AG20443 (cell line): Measurements from ENCODE around the gene USP43.
"Not testable (repeated sequence)": the region's sequence is repeated elsewhere in the genome, so short reads cannot be mapped to it uniquely, and the experiment has no call there.

Experiments used
- DNase-seq: peaks from one replicate; pipeline ENCODE4 v3.0.0; 2012; ENCODE audit warnings: low spot score, mixed read lengths

The USP43 gene

GRCh38 chr17:9658593-9659211 is 13.4 kb downstream of the USP43 start:
- DNase-seq: peak; percentile 55

DNA sequence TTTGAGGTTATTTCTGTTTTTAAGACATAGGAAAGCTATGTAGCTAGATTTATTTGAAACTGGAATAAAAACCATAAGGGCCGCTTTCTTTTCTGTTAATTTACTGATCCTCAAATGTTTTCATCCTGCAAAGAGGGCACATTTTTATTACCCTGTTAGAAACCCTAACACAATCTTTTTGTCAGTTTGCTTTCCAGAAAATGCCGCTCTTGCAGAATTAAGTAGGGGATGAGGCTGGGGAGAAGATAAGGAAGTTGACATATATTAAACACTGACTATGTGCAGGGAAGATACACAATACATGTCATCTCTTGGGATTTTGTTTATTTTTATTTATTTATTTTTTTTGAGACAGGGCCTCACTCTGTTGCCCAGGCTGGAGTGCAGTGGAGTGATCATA is 15.7 kb downstream of the USP43 start:
- no peak for DNase-seq

- not testable (repeated sequence) for DNase-seq
These were observed 18.2 kb downstream of the USP43 start for GRCh38 chr17:9663511-9663910.

DNA sequence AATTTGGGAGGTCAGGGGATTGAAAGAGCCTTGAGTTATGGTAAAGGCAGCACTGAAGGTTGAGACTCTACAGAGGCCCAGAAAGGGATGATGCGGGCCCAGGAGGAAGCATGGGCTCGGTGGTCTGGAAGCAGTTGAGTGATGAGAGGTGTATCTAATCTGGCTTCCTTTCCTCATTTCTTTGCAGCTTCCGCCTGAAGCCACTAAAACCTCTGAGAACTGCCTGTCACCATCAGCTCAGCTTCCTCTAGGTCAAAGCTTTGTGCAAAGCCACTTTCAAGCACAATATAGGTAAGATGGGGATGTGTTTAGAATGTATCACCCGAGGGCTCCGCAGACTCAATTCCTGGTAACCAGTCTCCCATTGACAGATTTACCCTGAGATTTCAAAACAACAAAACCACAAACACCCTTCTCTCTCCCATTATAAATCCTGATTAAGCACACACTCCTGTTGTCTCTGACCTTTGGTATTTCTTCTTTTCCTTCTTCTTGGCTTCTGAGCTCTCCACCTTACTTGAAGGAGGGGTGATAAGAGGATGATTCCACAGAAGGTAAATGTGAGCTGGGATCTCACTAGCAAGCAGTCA is 21.2 kb downstream of the USP43 start:
- no peak for DNase-seq

DNA sequence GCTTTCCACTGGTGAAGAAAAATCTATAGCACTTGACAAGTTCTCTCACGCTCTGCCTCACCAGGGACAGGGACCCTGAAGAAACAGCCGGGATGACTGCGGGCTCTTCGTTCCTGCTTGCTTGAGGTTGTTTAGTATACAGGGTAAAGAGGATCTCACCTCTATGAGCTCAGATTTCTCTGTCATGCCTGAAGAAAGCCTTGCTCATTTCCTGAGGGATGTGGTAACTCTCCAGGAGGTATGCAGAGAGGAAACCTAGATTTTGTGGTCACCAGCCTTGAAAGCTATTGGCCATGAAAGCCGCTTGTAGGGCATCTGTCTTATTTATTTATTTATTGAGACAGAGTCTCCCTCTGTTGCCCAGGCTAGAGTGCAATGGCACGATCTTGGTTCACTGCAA is 23.2 kb downstream of the USP43 start:
- no peak for DNase-seq

- no peak for DNase-seq
These were observed 24.3 kb downstream of the USP43 start for GRCh38 chr17:9669551-9670008.

GRCh38 chr17:9670596-9670995 is 25.3 kb downstream of the USP43 start:
- no peak for DNase-seq

GRCh38 chr17:9671559-9671958 is 26.2 kb downstream of the USP43 start:
- DNase-seq: no peak

DNA sequence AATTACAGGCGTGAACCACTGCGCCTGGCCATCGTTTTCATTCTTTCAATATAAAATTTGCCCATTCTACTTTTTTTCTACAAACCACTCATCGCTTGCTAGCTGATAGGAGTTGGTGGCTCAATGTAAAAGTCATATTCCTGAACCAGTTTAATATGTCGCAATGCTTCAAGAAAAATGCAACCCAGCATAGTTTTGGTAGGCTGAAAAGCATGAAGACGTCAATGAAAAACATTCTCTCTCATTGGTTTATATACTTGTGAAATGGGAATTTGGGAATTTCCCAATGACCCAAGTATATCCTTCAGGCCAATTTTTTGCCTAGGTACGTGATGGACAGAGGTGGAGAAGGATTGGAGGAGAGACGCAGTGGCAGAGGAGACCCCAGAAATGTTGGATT is 26.9 kb downstream of the USP43 start:
- DNase-seq: no peak

DNA sequence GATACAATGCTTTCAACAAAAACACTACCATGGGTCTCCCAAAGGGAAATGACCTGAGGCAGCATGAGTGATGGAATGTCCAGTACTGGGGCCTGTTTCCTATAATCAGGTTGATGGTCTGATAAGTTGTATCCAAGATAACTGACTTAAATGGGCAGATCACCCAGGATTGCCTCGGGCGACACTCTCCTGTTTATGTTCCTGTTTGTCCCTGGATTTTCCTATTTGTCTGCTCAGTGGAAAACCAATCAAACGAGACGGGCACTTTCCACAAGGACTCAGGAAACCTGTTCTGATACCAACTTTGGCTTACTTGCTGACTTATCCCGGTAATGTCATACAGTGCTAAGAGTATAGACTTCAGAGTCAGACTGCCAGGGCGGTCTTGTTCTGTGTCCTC is 27.4 kb downstream of the USP43 start:
- no peak for DNase-seq

DNA sequence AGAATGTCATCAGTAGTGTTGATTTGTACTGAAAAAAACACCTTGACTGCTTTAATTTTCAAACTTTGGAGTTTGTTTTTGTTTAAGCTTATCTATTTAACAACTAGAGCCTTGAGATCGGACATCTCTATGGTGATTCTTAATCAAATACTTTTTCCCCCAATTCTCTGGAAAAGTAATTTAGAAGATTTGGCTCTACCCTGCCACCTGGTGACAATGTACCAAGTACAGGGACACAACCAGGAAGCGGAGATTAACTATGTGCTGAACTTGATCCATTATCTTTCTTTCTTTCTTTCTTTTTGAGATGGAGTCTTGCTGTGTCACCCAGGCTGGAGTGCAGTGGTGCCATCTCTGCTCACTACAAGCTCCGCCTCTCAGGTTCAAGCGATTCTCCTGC is 30.8 kb downstream of the USP43 start:
- no peak for DNase-seq

DNA sequence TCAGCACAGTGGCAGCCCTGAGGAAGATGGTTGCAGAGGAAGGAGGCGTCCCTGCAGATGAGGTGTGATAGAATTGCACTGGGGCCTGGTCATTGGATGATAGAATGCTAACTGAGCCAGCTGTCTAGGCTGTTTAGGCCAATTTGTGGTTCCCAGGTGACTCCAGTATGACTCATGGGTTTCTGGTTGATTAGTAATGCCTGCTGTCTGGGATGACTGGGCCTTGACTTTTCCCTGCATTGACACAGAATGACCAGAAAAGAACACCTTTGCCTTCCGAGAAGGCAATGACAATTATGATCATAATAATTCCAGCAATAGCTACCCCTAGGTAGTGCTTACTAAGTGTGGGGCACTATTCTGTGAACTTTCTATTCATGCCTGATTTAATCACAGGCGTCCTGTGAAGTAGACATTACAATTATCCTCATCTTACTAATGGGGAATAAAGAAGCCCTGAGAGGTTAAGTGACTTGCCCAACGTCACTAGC is 31.5 kb downstream of the USP43 start:
- DNase-seq: no peak

- DNase-seq: no peak
These were observed 32.1 kb downstream of the USP43 start for GRCh38 chr17:9677411-9677810.

DNA sequence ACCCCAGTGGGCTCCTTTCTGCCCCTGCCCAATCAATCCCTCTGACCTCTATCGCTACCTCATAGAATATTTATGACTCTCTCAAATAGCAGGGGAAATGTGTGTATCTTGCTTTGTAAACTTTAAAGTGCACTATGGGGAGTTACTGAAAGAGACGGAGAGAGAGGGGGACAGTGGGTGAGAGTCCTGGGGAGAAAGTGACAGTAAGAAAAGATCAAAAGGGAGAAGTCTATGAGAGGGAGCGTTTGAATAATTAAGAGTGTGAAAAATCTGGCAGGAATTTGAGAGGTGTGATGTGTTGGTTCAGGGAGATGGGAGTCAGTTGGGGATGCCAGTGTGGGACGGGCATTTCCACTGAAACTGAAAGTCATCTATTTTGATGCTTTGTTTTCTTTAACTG is 32.6 kb downstream of the USP43 start:
- DNase-seq: no peak

DNA sequence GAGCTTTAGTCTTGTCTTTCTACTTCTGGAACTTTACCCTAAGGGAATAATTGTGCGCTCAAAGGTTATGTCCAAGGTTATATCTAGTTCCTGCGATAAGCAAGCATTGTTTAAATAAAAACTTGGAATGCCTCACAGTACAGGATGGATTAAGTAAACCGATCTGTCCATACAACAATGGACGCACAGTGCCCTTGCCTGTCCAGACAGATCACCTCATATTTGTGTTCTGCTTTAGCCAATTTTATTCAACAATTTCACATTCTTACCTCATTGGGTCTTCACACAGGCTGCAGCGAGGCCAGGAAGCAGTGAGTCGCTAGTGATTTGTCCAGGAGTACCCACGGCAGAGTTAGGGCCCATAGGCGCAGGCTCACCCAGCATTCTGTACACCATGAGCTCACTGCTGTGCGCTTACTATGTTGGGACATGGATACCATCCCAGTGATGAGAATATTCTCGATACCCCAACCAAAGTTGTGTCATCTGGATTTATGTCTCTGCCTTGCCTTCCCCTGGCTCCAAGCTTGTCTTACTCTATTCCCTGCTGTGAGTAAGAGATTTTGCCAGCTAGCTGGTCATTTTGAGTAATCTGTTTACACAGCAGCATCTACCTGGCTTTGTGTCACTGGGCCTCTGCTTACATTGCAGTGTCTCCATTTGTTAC is 39.8 kb downstream of the USP43 start:
- no peak for DNase-seq

DNA sequence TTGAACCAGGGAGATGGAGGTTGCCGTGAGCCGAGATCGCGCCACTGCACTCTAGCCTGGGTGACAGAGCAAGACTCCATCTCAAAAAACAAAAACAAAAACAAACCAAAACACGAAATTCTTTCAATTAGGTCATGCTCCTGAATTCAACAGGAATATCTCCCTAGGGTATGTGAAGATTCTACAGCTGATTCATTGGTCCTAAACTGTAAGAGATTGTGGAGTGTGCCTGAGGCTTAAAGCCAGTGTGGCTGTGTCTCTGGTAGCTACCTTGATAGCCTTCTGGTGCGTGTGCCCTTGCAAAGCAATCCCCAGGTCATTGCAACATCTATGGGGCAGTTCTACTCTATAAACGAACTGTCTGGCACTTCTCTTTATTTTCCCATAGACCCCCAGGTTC is 48.4 kb downstream of the USP43 start:
- DNase-seq: no peak

- DNase-seq: no peak
These were observed 51.1 kb downstream of the USP43 start for GRCh38 chr17:9696279-9697044.

DNA sequence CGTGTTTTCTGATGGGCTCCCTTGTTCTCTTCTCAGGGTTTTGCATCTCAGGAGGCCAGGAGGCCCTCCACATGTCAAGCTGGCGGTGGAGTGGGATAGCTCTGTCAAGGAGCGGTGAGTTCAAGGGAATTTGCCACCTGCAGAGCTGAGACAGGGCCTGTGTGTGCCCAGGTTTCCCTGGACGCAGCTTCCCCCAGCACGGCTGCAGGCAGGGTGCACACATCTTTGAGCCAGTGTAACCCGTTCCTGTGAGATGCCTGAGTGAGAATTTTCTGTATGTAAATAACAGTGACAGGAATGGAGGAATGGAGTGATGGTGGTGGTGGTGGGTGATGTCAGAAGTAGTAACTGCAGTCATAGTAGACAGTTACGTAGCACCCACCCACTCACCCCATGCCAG is 54.8 kb downstream of the USP43 start:
- DNase-seq: no peak

DNA sequence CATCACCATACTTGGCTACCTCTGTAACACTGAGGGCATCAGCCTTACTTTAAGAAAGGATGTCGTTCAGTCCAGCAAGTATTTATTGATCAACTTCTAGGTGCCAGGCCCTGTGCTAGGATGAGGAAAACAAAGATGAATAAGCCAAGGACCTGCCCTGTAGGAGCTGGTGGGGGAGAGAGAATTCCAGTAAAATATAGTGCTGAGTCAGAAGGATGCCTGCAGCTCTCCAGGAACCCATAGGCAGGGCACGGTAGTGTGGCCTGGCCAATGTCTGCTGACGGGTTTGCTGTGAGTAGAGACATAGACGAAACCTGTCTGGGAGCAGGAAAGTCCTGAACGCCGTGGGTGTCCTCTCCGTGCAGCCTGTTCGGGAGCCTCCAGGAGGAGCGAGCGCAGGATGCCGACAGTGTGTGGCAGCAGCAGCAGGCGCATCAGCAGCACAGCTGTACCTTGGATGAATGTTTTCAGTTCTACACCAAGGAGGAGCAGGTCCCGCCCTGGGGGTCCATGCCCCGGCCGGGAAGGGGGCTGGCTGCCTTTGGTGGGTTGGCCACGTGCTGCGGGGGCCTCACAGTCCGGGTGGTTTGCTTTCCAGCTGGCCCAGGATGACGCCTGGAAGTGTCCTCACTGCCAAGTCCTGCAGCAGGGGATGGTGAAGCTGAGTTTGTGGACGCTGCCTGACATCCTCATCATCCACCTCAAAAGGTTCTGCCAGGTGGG is 55.6 kb downstream of the USP43 start:
- DNase-seq: no peak

DNA sequence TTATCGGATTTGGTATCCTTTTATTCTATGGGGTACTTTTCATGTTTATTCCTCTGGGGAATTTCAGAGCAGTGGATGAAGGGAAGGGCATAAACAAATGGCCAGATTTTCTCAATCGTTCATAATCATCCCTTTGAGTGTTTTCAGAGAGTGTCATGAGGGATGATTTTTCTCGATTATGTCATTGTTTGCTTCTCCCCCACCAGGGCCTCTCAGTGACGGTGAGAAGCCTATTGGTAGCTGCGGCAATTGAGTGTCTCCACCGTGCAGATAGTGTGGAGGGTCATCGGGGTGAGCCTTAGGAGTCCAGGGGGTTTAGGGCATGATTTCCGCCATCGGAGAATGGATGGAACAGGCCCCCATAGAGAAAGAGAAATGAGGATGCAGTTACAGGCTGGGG is 57.2 kb downstream of the USP43 start:
- no peak for DNase-seq

DNA sequence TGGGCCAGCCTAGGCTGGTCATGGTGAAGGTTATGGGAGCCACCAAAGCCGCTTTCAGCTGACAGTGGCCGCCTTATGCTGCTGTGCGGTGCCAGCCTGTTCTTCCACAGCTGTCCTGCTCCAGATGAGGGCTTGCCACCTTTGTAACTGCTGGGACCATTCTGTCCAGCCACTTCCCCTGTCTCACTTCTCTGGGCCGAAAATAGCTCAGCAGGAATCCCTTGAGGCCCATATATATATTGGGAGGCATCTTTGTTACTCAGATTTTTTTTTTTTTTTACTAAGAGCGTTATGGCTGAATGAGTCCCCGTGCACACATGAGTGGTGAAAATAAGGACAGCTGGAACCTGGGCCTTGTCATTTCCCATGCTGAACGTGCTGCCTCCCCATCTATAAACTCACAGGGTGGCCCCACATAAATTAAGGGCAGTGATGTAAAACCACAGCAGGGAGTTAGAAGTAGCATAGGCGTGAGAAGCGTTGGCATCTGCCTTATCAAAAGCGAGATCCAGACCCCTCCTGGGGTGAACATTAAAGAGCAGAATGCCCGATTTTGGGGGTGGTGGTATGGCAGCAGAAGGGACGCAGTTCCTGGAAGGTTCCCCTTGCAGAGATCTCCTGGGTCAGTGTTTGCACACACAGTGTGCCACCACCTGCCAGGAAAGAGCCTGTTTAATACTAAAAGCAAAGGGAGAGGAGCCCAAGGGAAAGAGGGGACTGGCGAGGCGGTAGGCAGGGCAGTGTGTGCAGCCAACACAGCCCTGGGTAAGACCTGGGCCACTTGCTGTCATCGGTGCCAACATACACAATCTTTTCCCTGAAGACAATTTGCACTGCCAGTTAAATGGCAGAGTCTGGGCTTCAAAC is 57.8 kb downstream of the USP43 start:
- DNase-seq: no peak
